GM21737 (cell line): ENCODE results near the gene PAX5.

Source experiments
- ATAC-seq: cut with Tn5 transposase; IDR thresholded peaks from one replicate; pipeline ENCODE4 v1.9.1; 2021; ENCODE audit warnings: mild to moderate bottlenecking, moderate library complexity; ENCODE audit not compliant: unreplicated experiment

PAX5 gene

DNA sequence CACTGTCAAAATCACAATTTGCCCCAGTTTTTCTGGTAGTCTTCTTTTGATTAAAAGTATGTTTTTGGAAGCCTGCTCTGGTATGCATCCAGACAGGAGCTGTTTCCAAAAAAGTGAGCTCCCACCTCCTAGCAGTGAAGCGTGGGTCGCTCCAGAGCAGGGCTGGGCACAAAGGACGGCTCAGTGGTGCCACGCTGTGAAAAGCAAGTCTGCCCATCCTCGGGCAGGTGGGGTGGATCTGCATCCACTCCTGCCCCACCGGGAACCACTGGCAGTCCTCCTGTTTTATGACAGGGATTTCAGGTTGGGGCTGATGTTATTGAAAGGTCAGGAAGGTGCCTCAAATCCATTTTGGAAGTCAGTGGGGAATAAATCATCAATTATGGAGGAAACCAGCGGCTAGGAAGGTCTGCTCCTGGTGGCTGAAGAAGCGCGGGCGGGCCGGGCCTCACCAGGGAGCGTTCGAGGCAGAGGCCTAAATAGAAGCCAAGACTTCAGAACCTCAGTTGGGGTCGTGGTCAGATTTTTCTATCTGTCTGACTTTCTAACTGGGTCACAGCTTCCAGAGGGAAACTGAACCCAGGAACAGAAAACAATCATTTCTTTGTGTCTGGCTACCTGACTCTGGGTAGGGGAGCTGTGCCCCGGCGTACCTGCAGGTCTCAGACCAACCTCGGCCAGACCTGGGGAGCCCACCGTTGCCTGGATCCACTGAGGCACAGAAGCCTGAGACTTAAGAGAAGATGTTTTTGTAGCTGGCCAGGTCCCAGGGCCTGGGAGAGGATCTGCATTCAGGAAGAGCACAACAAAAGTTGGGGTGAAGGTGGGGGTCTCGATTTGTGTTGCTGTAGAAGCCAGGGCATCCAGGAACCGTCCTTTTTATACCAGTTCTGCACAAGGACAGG lies 168.1 kb downstream of the PAX5 start:
- ATAC-seq, result no peak

DNA sequence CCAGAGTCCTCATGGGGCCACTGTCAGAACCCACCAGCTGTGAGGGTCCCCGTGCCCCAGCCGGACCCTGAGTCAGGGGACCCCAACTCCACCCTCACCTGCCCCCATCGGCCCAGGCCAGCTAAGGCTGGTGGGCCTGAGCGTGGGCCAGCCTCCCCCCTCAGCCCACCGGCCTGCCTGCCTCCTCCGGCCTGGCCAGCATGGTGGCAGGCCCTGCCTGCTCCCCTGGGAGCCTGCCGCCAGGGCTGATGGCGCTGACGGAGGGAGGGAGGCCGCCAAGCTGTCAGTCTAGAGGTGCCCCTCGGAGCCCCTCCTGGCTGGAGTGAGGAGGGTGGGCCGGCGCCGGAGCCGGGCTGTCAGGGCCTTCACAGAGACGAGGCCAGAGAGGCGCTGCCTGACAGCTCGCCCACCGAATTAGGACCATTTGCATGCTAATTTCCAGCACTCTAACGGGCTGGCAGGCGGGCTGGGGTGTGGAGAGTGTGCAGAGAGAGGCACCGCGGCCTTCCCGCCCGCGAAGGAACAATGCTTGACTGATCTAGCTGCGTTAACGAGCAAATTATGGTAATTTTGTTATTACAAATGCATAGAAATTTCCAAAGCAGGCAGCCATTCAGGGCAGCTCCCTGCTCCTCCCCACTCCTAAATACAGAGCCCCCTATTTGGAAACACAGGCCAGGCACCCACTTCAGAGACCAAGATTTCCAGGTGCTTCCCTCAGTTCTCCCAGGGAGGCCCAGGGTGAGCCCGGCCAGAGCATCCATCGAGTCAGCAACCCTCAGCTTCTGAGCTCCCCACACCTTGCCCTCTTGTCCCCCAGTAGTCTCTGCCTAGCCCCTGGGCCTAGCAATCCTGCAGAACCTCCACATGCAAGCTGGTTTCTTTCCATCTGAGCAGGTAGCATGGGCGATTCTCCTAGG lies 169.3 kb downstream of the PAX5 start:
- no peak for ATAC-seq

DNA sequence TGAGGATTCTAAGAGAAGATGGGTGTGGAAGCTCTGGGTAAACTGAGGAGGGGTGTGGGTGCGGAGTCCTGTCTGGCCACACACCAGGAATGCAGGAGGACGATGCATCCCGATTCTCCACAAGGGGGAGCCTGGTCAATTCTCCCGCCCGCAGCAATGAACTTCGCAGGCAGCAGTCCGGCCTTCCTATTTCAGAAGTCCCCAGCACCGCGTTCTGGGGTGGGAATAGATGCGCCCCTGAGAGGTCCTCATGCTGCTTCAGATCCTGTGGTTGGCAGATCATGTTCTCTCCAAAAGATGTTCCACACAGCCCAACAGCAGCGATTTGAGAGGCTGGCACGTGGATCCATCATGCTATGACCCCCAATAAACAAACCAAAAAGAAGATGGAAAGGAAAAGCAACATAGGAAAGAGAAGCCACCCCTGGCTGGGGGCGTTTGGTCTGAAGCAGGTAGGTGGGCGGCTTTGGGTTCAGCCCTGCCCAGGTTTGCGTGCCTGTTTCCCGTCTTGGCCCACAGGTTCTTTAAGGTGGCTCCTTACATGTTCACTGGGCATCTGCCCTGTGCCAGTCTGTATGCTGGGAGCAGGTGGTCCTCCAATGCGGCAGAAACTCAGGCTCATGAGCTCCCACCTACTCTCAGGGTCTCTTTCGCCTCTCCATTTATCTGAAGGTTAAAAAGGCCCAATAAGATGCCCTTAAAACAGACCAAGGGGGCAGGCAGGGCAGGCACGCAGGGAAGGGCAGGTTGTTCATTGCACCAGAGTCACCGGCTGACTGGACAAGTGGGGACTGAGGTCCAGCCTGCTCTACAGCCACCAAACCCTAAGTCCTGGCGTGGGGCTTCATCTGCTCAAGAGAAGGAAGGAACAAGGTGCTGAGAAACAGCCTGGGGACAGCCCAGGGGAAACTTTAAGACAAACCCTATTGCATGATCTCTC lies 171.6 kb downstream of the PAX5 start:
- no peak for ATAC-seq

GRCh38 chr9:36861528-36862205 lies 172.4 kb downstream of the PAX5 start:
- ATAC-seq, result no peak

GRCh38 chr9:36858805-36859375 lies 175.2 kb downstream of the PAX5 start:
- ATAC-seq, result no peak

DNA sequence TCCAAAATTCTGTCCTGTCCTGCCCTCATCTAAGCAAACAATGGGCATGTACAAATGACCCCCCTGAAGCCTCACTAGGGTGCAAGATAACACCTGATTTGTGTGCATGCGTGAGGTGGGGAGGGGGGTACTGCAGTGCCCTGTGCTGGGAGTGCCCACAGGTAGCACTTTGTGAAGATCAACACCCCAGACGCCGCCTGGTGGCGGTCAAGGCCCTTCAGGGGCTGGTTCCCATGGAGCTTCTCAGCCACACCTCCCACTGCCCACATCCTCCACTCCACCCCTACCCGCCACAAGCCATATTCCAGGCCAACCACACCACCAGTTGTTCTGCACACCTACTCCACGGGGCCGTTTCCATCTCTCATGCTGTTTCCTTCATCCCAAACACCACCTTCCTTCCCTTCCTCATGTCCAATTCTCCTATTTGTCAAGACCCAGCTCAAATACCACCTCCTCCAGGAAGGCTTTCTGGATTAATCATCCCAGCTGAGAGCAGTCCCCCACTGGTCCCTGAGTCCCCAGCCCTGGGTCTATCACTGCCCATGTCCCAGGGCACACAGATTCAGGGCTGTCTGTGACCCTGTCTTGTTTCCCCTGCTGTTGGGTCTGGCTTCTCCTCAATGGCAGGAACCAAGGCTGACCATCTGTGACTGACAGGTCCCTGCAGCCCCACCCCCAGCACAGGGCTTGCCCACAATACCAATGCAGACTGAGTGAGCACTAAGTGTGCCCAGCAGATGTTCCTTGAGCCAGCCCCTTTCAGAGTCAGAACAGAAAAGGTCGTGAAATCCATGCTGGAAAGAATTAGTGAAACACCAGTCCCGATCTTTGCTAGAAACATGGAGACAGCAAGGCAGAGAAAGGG lies 178.4 kb downstream of the PAX5 start:
- ATAC-seq, result no peak

GRCh38 chr9:36854751-36855150 lies 179.3 kb downstream of the PAX5 start:
- no peak for ATAC-seq

DNA sequence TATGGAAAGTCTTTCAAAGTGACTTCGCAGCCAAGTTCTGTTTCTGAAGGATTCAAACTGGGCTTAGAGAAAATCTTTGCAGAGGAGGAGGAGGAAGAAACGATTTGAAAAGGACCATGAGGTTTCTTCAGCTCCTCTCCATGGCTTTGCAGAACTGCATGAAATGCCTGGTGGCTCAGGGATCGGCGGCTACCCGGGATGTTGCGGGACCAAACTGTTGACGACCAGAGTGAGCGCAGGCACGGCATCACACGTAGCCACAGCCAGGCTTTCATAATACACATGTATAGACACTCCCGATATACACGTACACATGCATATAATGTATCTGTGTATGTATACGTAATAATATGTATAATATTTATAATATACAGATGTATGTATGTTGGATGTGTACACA lies 180.0 kb downstream of the PAX5 start:
- no peak for ATAC-seq

DNA sequence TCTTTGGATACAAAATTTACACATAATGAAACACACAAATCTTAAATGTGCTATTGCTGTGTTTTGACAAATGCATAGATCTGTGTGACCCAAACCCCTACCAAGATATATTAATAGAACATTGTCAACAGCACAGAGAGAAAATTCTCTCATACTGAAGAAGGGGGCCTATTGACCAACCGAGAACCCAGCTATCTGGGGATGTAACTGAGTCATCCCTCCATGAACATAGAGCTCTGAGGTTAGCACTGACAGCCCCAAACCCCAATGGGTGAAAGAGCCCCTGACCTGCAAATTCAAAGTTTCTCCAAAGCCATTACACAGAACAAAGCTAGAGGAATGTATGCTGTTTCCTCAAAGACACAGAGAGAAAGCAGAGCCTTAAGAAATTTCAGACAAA lies 180.8 kb downstream of the PAX5 start:
- no peak for ATAC-seq

GRCh38 chr9:36849943-36850342 lies 184.1 kb downstream of the PAX5 start:
- no peak for ATAC-seq

- ATAC-seq, result no peak
Measured at GRCh38 chr9:36848946-36849345, 185.1 kb downstream of the PAX5 start.

- ATAC-seq, result no peak
Measured at GRCh38 chr9:36847781-36848673, 186.0 kb downstream of the PAX5 start.

- no peak for ATAC-seq
Measured at GRCh38 chr9:36846621-36847020, 187.4 kb downstream of the PAX5 start.

DNA sequence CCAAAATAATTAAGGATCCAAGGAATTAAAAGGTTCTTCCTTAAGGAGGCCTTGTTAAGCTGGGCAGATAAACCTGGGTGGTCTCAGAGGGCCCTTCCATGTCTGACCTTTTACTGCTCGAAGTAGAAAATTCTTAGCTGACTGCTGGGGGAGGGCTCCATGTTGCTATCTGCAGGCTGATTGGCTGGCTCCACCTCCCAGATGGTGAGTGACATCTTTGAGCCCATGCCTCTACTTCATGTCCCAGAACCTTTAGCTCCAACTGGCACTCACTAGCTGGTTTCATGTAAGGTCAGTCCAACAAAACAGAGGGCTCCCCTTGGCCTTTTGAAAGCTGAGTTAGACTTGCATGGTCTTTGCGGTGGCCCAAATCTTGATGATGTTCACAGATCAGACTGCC lies 188.2 kb downstream of the PAX5 start:
- no peak for ATAC-seq

- no peak for ATAC-seq
Measured at GRCh38 chr9:36844961-36845360, 189.1 kb downstream of the PAX5 start.

- no peak for ATAC-seq
Measured at GRCh38 chr9:36843964-36844363, 190.1 kb downstream of the PAX5 start.

DNA sequence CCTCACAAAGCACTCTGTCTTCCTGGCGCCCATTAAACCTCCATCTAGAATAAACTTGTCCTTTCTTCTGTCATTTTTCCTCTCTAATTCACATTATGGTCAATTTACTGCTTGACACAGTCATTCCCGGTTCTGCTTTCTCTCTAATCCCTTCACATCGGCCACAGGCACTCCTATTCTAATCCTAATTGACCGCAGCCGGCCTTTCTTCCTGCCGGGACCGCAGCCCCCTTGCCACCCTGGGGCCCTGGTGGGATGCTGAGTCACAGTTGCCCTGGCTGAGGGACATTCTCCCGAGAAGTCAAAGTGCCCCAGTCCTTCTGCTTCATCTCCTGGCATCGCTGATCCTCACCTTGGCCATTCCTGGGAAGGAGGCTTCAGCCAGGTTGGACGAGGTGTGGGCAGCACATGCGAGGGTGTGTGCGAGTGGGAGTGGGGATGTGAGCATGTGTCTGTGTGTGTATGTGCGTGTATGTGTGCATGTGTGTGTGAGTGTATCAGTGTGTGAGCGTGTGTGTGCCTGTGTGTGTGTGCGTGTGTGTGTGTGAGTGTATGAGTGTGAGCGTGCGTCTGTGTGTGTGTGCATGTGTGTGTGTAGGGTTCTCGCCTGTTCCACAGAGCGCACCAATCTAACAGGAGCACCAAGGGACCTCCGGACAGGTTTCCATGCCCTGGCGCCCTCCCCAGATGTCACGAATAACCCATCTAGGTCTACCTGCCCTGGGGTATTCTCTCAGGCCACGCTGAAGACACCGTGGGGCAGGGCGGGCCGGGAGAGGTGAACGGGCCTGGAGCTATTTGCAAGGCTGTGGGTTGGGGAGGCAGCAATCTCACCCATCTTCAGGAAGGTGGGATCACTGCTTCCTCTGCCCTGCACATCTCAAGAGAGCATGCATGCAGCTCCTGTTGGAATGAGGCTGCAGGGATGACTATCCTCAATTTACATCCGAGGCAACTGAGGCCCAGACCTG lies 191.2 kb downstream of the PAX5 start:
- ATAC-seq, result no peak
